ENCODE measurements around the gene MRPS31. TPM values are rescaled to one million over a fixed set of nuclear protein-coding genes. Genes with fewer than 3 reads are reported as not detected.
"Not testable (repeated sequence)": the region's sequence is repeated elsewhere in the genome, so short reads cannot be mapped to it uniquely, and the experiment has no call there.

MRPS31 gene
- total and polyA plus RNA-seq, 12 donors, result 13.1 to 115 (median 24.9) TPM

GRCh38 chr13:40784540-40784939, 13.6 kb upstream of the MRPS31 start:
- Histone ChIP-seq H3K27me3 (no peaks in the 10 kb centered on the region), H3K9me3 (replicated peaks in 1 of 3) (no peaks in the 10 kb centered on the region), H3K4me1 (replicated peaks in 1 of 2) (peaks cover 4% of the 10 kb centered on the region in 2 donors), H3K36me3 (replicated peaks in 1 of 2) (no peaks in the 10 kb centered on the region), H3K4me3 (no peak overlapping the region), H3K27ac (no peak overlapping the region)
- WGBS, 4 donors, result 76 to 89% (median 84%) methylated on average over 4 of the region's 4 CpGs
- DNase-seq, result no peak
- no peak for TF ChIP-seq POLR2A (IDR thresholded peaks at IDR 0.05)
- no peak for TF ChIP-seq CTCF (IDR thresholded peaks at IDR 0.05)
- intact Hi-C loops (cut with DNase I), result no loop called here

- intact Hi-C loops (cut with DNase I); H3K4me1 ChIP-seq (replicated peaks in 1 of 2); H3K27me3 ChIP-seq; H3K4me3 ChIP-seq; H3K9me3 ChIP-seq (replicated peaks in 1 of 3); H3K36me3 ChIP-seq (replicated peaks in 1 of 2); DNase-seq; H3K27ac ChIP-seq: not testable (repeated sequence)
- 88 to 100% (median 96%) methylated on average over 1 of the region's 1 CpG for WGBS, 4 donors
These were observed 12.0 kb upstream of the MRPS31 start for GRCh38 chr13:40782971-40783370.

GRCh38 chr13:40781717-40782116, 10.7 kb upstream of the MRPS31 start:
- no peak overlapping the region for H3K27ac ChIP-seq
- peaks cover 5 to 10% of the 10 kb centered on the region in 2 donors for H3K4me1 ChIP-seq (replicated peaks in 1 of 2)
- intact Hi-C loops (cut with DNase I), result no loop called here

GRCh38 chr13:40780822-40781401, 9.9 kb upstream of the MRPS31 start:
- DNase-seq, result no peak
- H3K27me3 ChIP-seq, result no peaks in the 10 kb centered on the region
- no peaks in the 10 kb centered on the region for H3K36me3 ChIP-seq (replicated peaks in 1 of 2)
- H3K4me1 ChIP-seq (replicated peaks in 1 of 2), result peaks cover 5 to 12% of the 10 kb centered on the region in 2 donors
- WGBS, 4 donors, result 72 to 78% (median 73%) methylated on average over 13 to 14 of the region's 14 CpGs
- intact Hi-C loops (cut with DNase I), result no loop called here
- no peaks in the 10 kb centered on the region for H3K9me3 ChIP-seq (replicated peaks in 1 of 3)
- H3K4me3 ChIP-seq, result no peak overlapping the region
- H3K27ac ChIP-seq, result no peak overlapping the region
- TF ChIP-seq CTCF (IDR thresholded peaks at IDR 0.05) (no peak), POLR2A (IDR thresholded peaks at IDR 0.05) (no peak)

More at GRCh38 chr13:40781717-40782116, 10.7 kb upstream of the MRPS31 start:
- no peak for TF ChIP-seq POLR2A (IDR thresholded peaks at IDR 0.05)
- no peak for TF ChIP-seq CTCF (IDR thresholded peaks at IDR 0.05)
- 81 to 85% (median 82%) methylated on average over 11 of the region's 11 CpGs for WGBS, 4 donors
- Histone ChIP-seq H3K27me3 (no peaks in the 10 kb centered on the region), H3K4me3 (no peak overlapping the region), H3K9me3 (replicated peaks in 1 of 3) (no peaks in the 10 kb centered on the region), H3K36me3 (replicated peaks in 1 of 2) (no peaks in the 10 kb centered on the region)
- DNase-seq, result no peak

- intact Hi-C loops (cut with DNase I), result loop anchor here in 1 of 2 donors (10.0 kb wide), 1 partner anchor 1095 kb away; no protein-coding TSS in a partner anchor
- TF ChIP-seq CTCF (IDR thresholded peaks at IDR 0.05) (no peak), POLR2A (IDR thresholded peaks at IDR 0.05) (no peak)
- WGBS, 4 donors, result 87 to 95% (median 92%) methylated on average over 5 of the region's 5 CpGs
These were observed 8.9 kb upstream of the MRPS31 start for GRCh38 chr13:40779796-40780285.

More at GRCh38 chr13:40779796-40780285, 8.9 kb upstream of the MRPS31 start:
- no peak overlapping the region for H3K27ac ChIP-seq
- no peaks in the 10 kb centered on the region for H3K36me3 ChIP-seq (replicated peaks in 1 of 2)
- DNase-seq, result no peak
- H3K9me3 ChIP-seq (replicated peaks in 1 of 3), result no peaks in the 10 kb centered on the region
- no peak overlapping the region for H3K4me3 ChIP-seq
- H3K4me1 ChIP-seq (replicated peaks in 1 of 2), result peaks cover 5 to 12% of the 10 kb centered on the region in 2 donors
- H3K27me3 ChIP-seq, result no peaks in the 10 kb centered on the region

Measured in adrenal gland (tissue), 12 donors.